ENCODE measurements around the gene KCNAB1.
A peak's percentile ranks its signal among the peaks of the same experiment; 100 is the strongest.
"Not testable (repeated sequence)": the region's sequence is repeated elsewhere in the genome, so short reads cannot be mapped to it uniquely, and the experiment has no call there.

The KCNAB1 gene

GRCh38 chr3:156176629-156177210 is 56.3 kb downstream of the KCNAB1 start:
- no peak for DNase-seq (ENCODE audit: low spot score)

- DNase-seq (ENCODE audit: low spot score): no peak
These were observed 59.7 kb downstream of the KCNAB1 start for GRCh38 chr3:156180077-156180476.

GRCh38 chr3:156181509-156181908 is 61.1 kb downstream of the KCNAB1 start:
- DNase-seq (ENCODE audit: low spot score): peak; percentile 14

GRCh38 chr3:156183396-156183795 is 63.0 kb downstream of the KCNAB1 start:
- no peak for DNase-seq (ENCODE audit: low spot score)

- DNase-seq (ENCODE audit: low spot score): no peak
These were observed 63.8 kb downstream of the KCNAB1 start for GRCh38 chr3:156184156-156184555.

- peak; percentile 33 for DNase-seq (ENCODE audit: low spot score)
These were observed 66.9 kb downstream of the KCNAB1 start for GRCh38 chr3:156187146-156187769.

- no peak for DNase-seq (ENCODE audit: low spot score)
These were observed 68.4 kb downstream of the KCNAB1 start for GRCh38 chr3:156188757-156189156.

GRCh38 chr3:156189927-156190326 is 69.5 kb downstream of the KCNAB1 start:
- DNase-seq (ENCODE audit: low spot score): no peak

GRCh38 chr3:156194945-156195344 is 74.6 kb downstream of the KCNAB1 start:
- not testable (repeated sequence) for DNase-seq (ENCODE audit: low spot score)

GRCh38 chr3:156197152-156197551 is 76.8 kb downstream of the KCNAB1 start:
- DNase-seq (ENCODE audit: low spot score): not testable (repeated sequence)

- no peak for DNase-seq (ENCODE audit: low spot score)
These were observed 81.3 kb downstream of the KCNAB1 start for GRCh38 chr3:156201411-156202405.

- DNase-seq (ENCODE audit: low spot score): no peak
These were observed 85.8 kb downstream of the KCNAB1 start for GRCh38 chr3:156206157-156206556.

- no peak for DNase-seq (ENCODE audit: low spot score)
These were observed 87.7 kb downstream of the KCNAB1 start for GRCh38 chr3:156207802-156208685.

- no peak for DNase-seq (ENCODE audit: low spot score)
These were observed 89.4 kb downstream of the KCNAB1 start for GRCh38 chr3:156209631-156210335.

- DNase-seq (ENCODE audit: low spot score): no peak
These were observed 91.2 kb downstream of the KCNAB1 start for GRCh38 chr3:156211583-156211982.

GRCh38 chr3:156214676-156215075 is 94.3 kb downstream of the KCNAB1 start:
- no peak for DNase-seq (ENCODE audit: low spot score)

GRCh38 chr3:156215751-156216150 is 95.4 kb downstream of the KCNAB1 start:
- DNase-seq (ENCODE audit: low spot score): no peak

GRCh38 chr3:156216216-156216615 is 95.8 kb downstream of the KCNAB1 start:
- no peak for DNase-seq (ENCODE audit: low spot score)

- no peak for DNase-seq (ENCODE audit: low spot score)
These were observed 96.5 kb downstream of the KCNAB1 start for GRCh38 chr3:156216852-156217251.

- no peak for DNase-seq (ENCODE audit: low spot score)
These were observed 97.4 kb downstream of the KCNAB1 start for GRCh38 chr3:156217674-156218352.

GRCh38 chr3:156218353-156218744 is 98.0 kb downstream of the KCNAB1 start:
- no peak for DNase-seq (ENCODE audit: low spot score)

Data from AG20443 (cell line).